H1 (cell line): ENCODE measurements around the gene NME3. TPM values are rescaled to one million over a fixed set of nuclear protein-coding genes. Genes with fewer than 3 reads are reported as not detected.
"Not testable (repeated sequence)": the region's sequence is repeated elsewhere in the genome, so short reads cannot be mapped to it uniquely, and the experiment has no call there.

Experiments
- CTCF ChIA-PET: fragments of 300-600 bp; sonication (Branson Sonifier 250); formaldehyde crosslinking; loops from one replicate; lab custom pipeline; 2021; ENCODE audit not compliant: partially characterized antibody; lab: Charles Lee
- POLR2A ChIA-PET: fragments of 300-600 bp; sonication (Branson Sonifier 250); formaldehyde crosslinking; loops from one replicate; lab custom pipeline; 2021; ENCODE audit warnings: inconsistent platforms; ENCODE audit not compliant: partially characterized antibody; lab: Charles Lee
- DNase-seq, 2 experiments: peaks; one replicate each; pipeline versions ENCODE4 v3.0.0 to v3.0.0-alpha.2; 2010 to 2022; ENCODE audit warnings: low spot score in 2 of 2, low read depth in 1 of 2, mixed read lengths in 1 of 2
- FAIRE-seq: peaks from 2 replicates; lab custom pipeline; 2011; peaks lifted over from hg19 to GRCh38; lab: Jason Lieb, UNC
- H2AFZ ChIP-seq: 2 replicates; pipeline ENCODE4 v1.8.1; 2012; ENCODE audit warnings: low read length, inconsistent platforms
- H2AK5ac ChIP-seq: 2 replicates; pipeline ENCODE4 v1.6.1; 2013; ENCODE audit warnings: low read depth, low read length
- H2BK120ac ChIP-seq: replicated peaks from 2 replicates; pipeline ENCODE3; 2013; ENCODE audit warnings: low read depth, low read length, inconsistent platforms
- H2BK12ac ChIP-seq: 2 replicates; pipeline ENCODE4 v1.6.1; 2013; ENCODE audit warnings: low read depth, low read length
- H2BK15ac ChIP-seq: 2 replicates; pipeline ENCODE4 v1.6.1; 2013; ENCODE audit warnings: low read length
- H2BK20ac ChIP-seq: 2 replicates; pipeline ENCODE4 v1.6.1; 2013; ENCODE audit warnings: low read length
- H2BK5ac ChIP-seq: 2 replicates; pipeline ENCODE4 v1.6.1; 2013; ENCODE audit warnings: low read depth, low read length
- H3K14ac ChIP-seq: 2 replicates; pipeline ENCODE4 v1.6.1; 2013; ENCODE audit warnings: inconsistent platforms; ENCODE audit not compliant: insufficient read length
- H3K18ac ChIP-seq: 2 replicates; pipeline ENCODE4 v1.6.1; 2013; ENCODE audit warnings: low read length; ENCODE audit errors: extremely low read depth
- H3K23ac ChIP-seq: 2 replicates; pipeline ENCODE4 v1.6.1; 2013; ENCODE audit warnings: inconsistent platforms; ENCODE audit not compliant: insufficient read length
- H3K23me2 ChIP-seq: 2 replicates; pipeline ENCODE4 v1.6.1; 2013; ENCODE audit warnings: low read depth, low read length
- H3K27ac ChIP-seq: 2 replicates; pipeline ENCODE4 v1.6.1; 2011; ENCODE audit warnings: low read depth, low read length, inconsistent platforms
- H3K27me3 ChIP-seq, 4 experiments: replicated peaks in 1 of 4; 1 replicate in 1 of 4; 2 replicates in 3 of 4; pipeline versions ENCODE4 v1.6.1 to v1.8.1; 2011 to 2013; ENCODE audit warnings: low read length in 3 of 4, mild to moderate bottlenecking in 3 of 4, inconsistent platforms in 2 of 4, mixed read lengths in 2 of 4, moderate library complexity in 1 of 4; ENCODE audit not compliant: control insufficient read depth in 3 of 4, insufficient read depth in 3 of 4; ENCODE audit errors: extremely low read depth in 1 of 4
- H3K36me3 ChIP-seq, 4 experiments: 2 replicates each; pipeline versions ENCODE4 v1.6.1 to v1.8.1; 2011 to 2013; ENCODE audit warnings: mild to moderate bottlenecking in 4 of 4, low read length in 3 of 4, moderate library complexity in 2 of 4, control low read depth in 1 of 4, inconsistent platforms in 1 of 4; ENCODE audit not compliant: insufficient read depth in 4 of 4, control insufficient read depth in 2 of 4
- H3K4ac ChIP-seq: replicated peaks from 2 replicates; pipeline ENCODE3; 2013; ENCODE audit warnings: low read length, low read depth, mixed read lengths, inconsistent platforms; ENCODE audit not compliant: insufficient read length
- H3K4me1 ChIP-seq, 4 experiments: replicated peaks in 1 of 4; 1 replicate in 1 of 4; 2 replicates in 3 of 4; pipeline versions ENCODE4 v1.6.1 to v1.8.1; 2011 to 2013; ENCODE audit warnings: low read length in 3 of 4, inconsistent platforms in 2 of 4, mixed read lengths in 1 of 4; ENCODE audit not compliant: insufficient read depth in 4 of 4, control insufficient read depth in 3 of 4
- H3K4me2 ChIP-seq, 2 experiments: 2 replicates each; pipeline versions ENCODE4 v1.6.1 to v1.8.1; 2011 to 2013; ENCODE audit warnings: low read depth in 2 of 2, low read length in 2 of 2, control low read depth in 1 of 2, inconsistent platforms in 1 of 2, mild to moderate bottlenecking in 1 of 2; ENCODE audit not compliant: insufficient read depth in 1 of 2
- H3K4me3 ChIP-seq, 4 experiments: fragments of 200-600, 300-600 bp in 1 of 4; sonication (generic), shearing (Covaris generic), sonication (Bioruptor Twin) in 1 of 4; 2 replicates each; pipeline versions ENCODE4 v1.5.1 to v1.8.1; 2011 to 2016; ENCODE audit warnings: low read length in 4 of 4, low read depth in 3 of 4, control low read depth in 2 of 4, inconsistent platforms in 2 of 4, mild to moderate bottlenecking in 2 of 4, mixed read lengths in 1 of 4, moderate library complexity in 1 of 4; ENCODE audit not compliant: insufficient read depth in 2 of 4; ENCODE audit errors: extremely low read depth in 1 of 4
- H3K56ac ChIP-seq: replicated peaks from 2 replicates; pipeline ENCODE3; 2013; ENCODE audit warnings: low read depth, mild to moderate bottlenecking, mixed read lengths, low read length, inconsistent platforms; ENCODE audit not compliant: insufficient read length
- H3K79me1 ChIP-seq: 2 replicates; pipeline ENCODE4 v1.6.1; 2013; ENCODE audit warnings: low read depth, low read length, control low read depth
- H3K79me2 ChIP-seq, 2 experiments: 2 replicates each; pipeline versions ENCODE4 v1.6.1 to v1.8.1; 2012 to 2013; ENCODE audit warnings: low read length in 2 of 2, mild to moderate bottlenecking in 2 of 2, inconsistent platforms in 1 of 2; ENCODE audit not compliant: insufficient read depth in 2 of 2, control insufficient read depth in 1 of 2
- H3K9ac ChIP-seq, 4 experiments: replicated peaks in 1 of 4; 1 replicate in 1 of 4; 2 replicates in 3 of 4; pipeline versions ENCODE4 v1.6.1 to v1.8.1; 2011 to 2013; ENCODE audit warnings: low read depth in 3 of 4, low read length in 3 of 4, control low read depth in 2 of 4, mild to moderate bottlenecking in 2 of 4, moderate library complexity in 2 of 4, inconsistent platforms in 1 of 4; ENCODE audit errors: extremely low read depth in 1 of 4
- H3K9me3 ChIP-seq, 2 experiments: 2 replicates each; pipeline versions ENCODE4 v1.6.1 to v1.8.1; 2012 to 2013; ENCODE audit warnings: mild to moderate bottlenecking in 2 of 2, moderate library complexity in 2 of 2, control low read depth in 1 of 2, inconsistent platforms in 1 of 2, low read depth in 1 of 2, low read length in 1 of 2, mixed read lengths in 1 of 2; ENCODE audit not compliant: insufficient read depth in 2 of 2
- H4K20me1 ChIP-seq, 2 experiments: replicated peaks in 1 of 2; 2 replicates each; pipeline versions ENCODE3 to v1.8.1; 2011 to 2013; ENCODE audit warnings: inconsistent platforms in 2 of 2, low read length in 2 of 2, mild to moderate bottlenecking in 1 of 2; ENCODE audit not compliant: insufficient read depth in 2 of 2, control insufficient read depth in 1 of 2
- H4K5ac ChIP-seq: 2 replicates; pipeline ENCODE4 v1.6.1; 2013; ENCODE audit warnings: low read length, low read depth, mixed read lengths, inconsistent platforms; ENCODE audit not compliant: insufficient read length
- H4K8ac ChIP-seq: 2 replicates; pipeline ENCODE4 v1.8.0; 2013; ENCODE audit warnings: mild to moderate bottlenecking, moderate library complexity, low read length, inconsistent platforms; ENCODE audit not compliant: insufficient read depth; ENCODE audit errors: extremely low read depth
- H4K91ac ChIP-seq: replicated peaks from 2 replicates; pipeline ENCODE3; 2013; ENCODE audit warnings: low read length, mixed read lengths, inconsistent platforms; ENCODE audit not compliant: insufficient read length
- BCL11A ChIP-seq, 2 experiments: IDR thresholded peaks; one replicate each; pipeline ENCODE4 v1.6.1; 2011; ENCODE audit warnings: low read depth in 2 of 2, low read length in 2 of 2, mild to moderate bottlenecking in 2 of 2
- CBX8 ChIP-seq: fragments of 300-800, 300-1000 bp; sonication (generic); IDR thresholded peaks from 2 replicates; pipeline ENCODE4 v1.7.1; 2016; ENCODE audit warnings: low read depth, low read length, borderline replicate concordance
- CTCF ChIP-seq, 3 experiments: IDR thresholded peaks; 1 replicate in 2 of 3; 2 replicates in 1 of 3; pipeline versions ENCODE4 v1.5.1 to v1.6.1; 2011; ENCODE audit warnings: low read length in 3 of 3, mild to moderate bottlenecking in 3 of 3, inconsistent platforms in 2 of 3, low read depth in 1 of 3, moderate library complexity in 1 of 3; ENCODE audit not compliant: insufficient read depth in 1 of 3; ENCODE audit errors: control extremely low read depth in 1 of 3
- GTF2F1 ChIP-seq: IDR thresholded peaks from 2 replicates; pipeline ENCODE4 v1.6.1; 2012; ENCODE audit warnings: low read depth, low read length, improper control_type of control experiment, borderline replicate concordance
- RFX5 ChIP-seq: IDR thresholded peaks from 2 replicates; pipeline ENCODE4 v1.6.1; 2011; ENCODE audit warnings: low read depth, low read length, improper control_type of control experiment, borderline replicate concordance
- WGBS, 2 experiments: shearing (Covaris generic) in 1 of 2; methylation state at CpG; one replicate each; pipeline versions ENCODE4 v1.1.6 to v1.1.7; 2013 to 2015; ENCODE audit warnings: low lambda C conversion rate in 2 of 2, mixed read lengths in 2 of 2, inconsistent platforms in 1 of 2, low coverage in 1 of 2, missing lambda C conversion rate in 1 of 2; ENCODE audit not compliant: insufficient replicate concordance in 2 of 2, insufficient coverage in 1 of 2, insufficient read length in 1 of 2; ENCODE audit errors: extremely low coverage in 1 of 2, missing lambda C conversion rate in 1 of 2; 5-methylcytosine and 5-hydroxymethylcytosine counted together
- polyA plus RNA-seq, 7 experiments: library from polyadenylated mRNA; depleted of rRNA in 3 of 7; stranded (reverse) in 5 of 7; unstranded in 2 of 7; fragments of >200 nt in 5 of 7; fragments of 200-250 nt in 2 of 7; gene quantifications; 1 replicate in 5 of 7; 2 replicates in 1 of 7; 4 replicates in 1 of 7; pipeline versions ENCODE4 v1.2.1 to v1.2.3, GENCODE V29; 2011 to 2013; ENCODE audit warnings: missing spikeins in 2 of 7, mixed read lengths in 2 of 7
- total RNA-seq: library from RNA; stranded (reverse); fragmentation: NEBNext Ultra II Directional; extraction: Animal tissue kit (Norgen Biotek cat#: 25700); gene quantifications from 2 replicates; pipeline ENCODE4 v1.2.1, GENCODE V29; 2021

Gene NME3
- total and polyA plus RNA-seq, 2 of the 8 experiments (the other 6 are each of a cell fraction or from before 2014, with no cell fraction given) = 72.5 to 163 TPM

GRCh38 chr16:1734123-1734522 lies 37.2 kb downstream of the NME3 start (continued):
- no peak for TF ChIP-seq CTCF (IDR thresholded peaks at IDR 0.05; ENCODE audit: control extremely low read depth in 1 of 3, insufficient read depth in 1 of 3, low read depth in 1 of 3, low read length in 3 of 3)
- no peak for TF ChIP-seq CBX8
- TF ChIP-seq RFX5 = no peak
- no peak for TF ChIP-seq BCL11A (IDR thresholded peaks at IDR 0.05; ENCODE audit: low read depth in 2 of 2, low read length in 2 of 2)
- no peak for TF ChIP-seq GTF2F1

GRCh38 chr16:1732551-1732987 lies 38.8 kb downstream of the NME3 start:
- H3K36me3 ChIP-seq = peaks cover 0 to 21% (median 2%) of the 10 kb centered on the region in 4 experiments; a peak in 5 of 8 replicates
- CTCF ChIA-PET = interaction anchor here (0.7 to 1.6 kb wide), 6 partner anchors 12 to 78 kb away, joined by 3 to 7 read pairs (median 4); no protein-coding TSS in a partner anchor
- not testable (repeated sequence) for FAIRE-seq

More at GRCh38 chr16:1732551-1732987, 38.8 kb downstream of the NME3 start:
- H3K9me3 ChIP-seq = peaks cover 30 to 33% of the 10 kb centered on the region in 2 experiments
- H2BK20ac ChIP-seq, H3K4ac ChIP-seq, H2BK12ac ChIP-seq, H3K18ac ChIP-seq, H2AFZ ChIP-seq, H4K91ac ChIP-seq, H2BK15ac ChIP-seq, H3K4me2 ChIP-seq, H3K79me1 ChIP-seq, H3K56ac ChIP-seq, H3K27ac ChIP-seq, H3K79me2 ChIP-seq, H3K9ac ChIP-seq, H3K14ac ChIP-seq, H4K20me1 ChIP-seq, H2AK5ac ChIP-seq, H2BK5ac ChIP-seq, H3K23me2 ChIP-seq, DNase-seq, H3K23ac ChIP-seq, H4K5ac ChIP-seq, H3K4me3 ChIP-seq, H3K27me3 ChIP-seq, H2BK120ac ChIP-seq, H4K8ac ChIP-seq, H3K4me1 ChIP-seq: not testable (repeated sequence)
- POLR2A ChIA-PET = interaction anchor here (0.6 to 2.2 kb wide), 5 partner anchors 9 to 270 kb away, joined by 3 to 7 read pairs (median 4); partner anchors contain the start of gene MAPK8IP3
- WGBS, 2 experiments = 93% methylated on average over 16 of the region's 21 CpGs; no CpG with 5 or more reads in 1 of the 2 experiments
